GM21619 (cell line): ENCODE measurements around the gene PDIA5.

ENCODE experiments used
- ATAC-seq: cut with Tn5 transposase; IDR thresholded peaks from one replicate; pipeline ENCODE4 v1.9.1; 2021; ENCODE audit not compliant: unreplicated experiment

PDIA5 gene

GRCh38 chr3:123039178-123039577, 27.6 kb upstream of the PDIA5 start:
- no peak for ATAC-seq

- no peak for ATAC-seq
Observed at GRCh38 chr3:123042413-123042812, 24.4 kb upstream of the PDIA5 start.

GRCh38 chr3:123044981-123045763, 21.7 kb upstream of the PDIA5 start:
- no peak for ATAC-seq

GRCh38 chr3:123046262-123047061, 20.4 kb upstream of the PDIA5 start:
- no peak for ATAC-seq

- no peak for ATAC-seq
Observed at GRCh38 chr3:123047062-123047319, 19.8 kb upstream of the PDIA5 start.

- no peak for ATAC-seq
Observed at GRCh38 chr3:123048480-123049237, 18.2 kb upstream of the PDIA5 start.

- ATAC-seq, result no peak
Observed at GRCh38 chr3:123050666-123051065, 16.2 kb upstream of the PDIA5 start.

- no peak for ATAC-seq
Observed at GRCh38 chr3:123053107-123053506, 13.7 kb upstream of the PDIA5 start.

GRCh38 chr3:123054109-123054778, 12.6 kb upstream of the PDIA5 start:
- no peak for ATAC-seq

- no peak for ATAC-seq
Observed at GRCh38 chr3:123054931-123055330, 11.9 kb upstream of the PDIA5 start.

- no peak for ATAC-seq
Observed at GRCh38 chr3:123055352-123055751, 11.5 kb upstream of the PDIA5 start.

- no peak for ATAC-seq
Observed at GRCh38 chr3:123058505-123058904, 8.3 kb upstream of the PDIA5 start.

GRCh38 chr3:123060054-123060453, 6.8 kb upstream of the PDIA5 start:
- ATAC-seq, result no peak

GRCh38 chr3:123061856-123062255, 5.0 kb upstream of the PDIA5 start:
- no peak for ATAC-seq

- no peak for ATAC-seq
Observed at GRCh38 chr3:123063034-123063433, 3.8 kb upstream of the PDIA5 start.

GRCh38 chr3:123064506-123064905, 2.3 kb upstream of the PDIA5 start:
- no peak for ATAC-seq

- ATAC-seq, result no peak
Observed at GRCh38 chr3:123064914-123065313, 1.9 kb upstream of the PDIA5 start.

GRCh38 chr3:123066599-123066895, 278 bp upstream of the PDIA5 start:
- no peak for ATAC-seq

GRCh38 chr3:123067689-123068600, 1.1 kb downstream of the PDIA5 start:
- ATAC-seq, result peak; percentile 27

- ATAC-seq, result no peak
Observed at GRCh38 chr3:123068601-123069381, 2.0 kb downstream of the PDIA5 start.
